ACHN (cell line): ENCODE data around the gene ABHD14A.
"Not testable (repeated sequence)": the region's sequence is repeated elsewhere in the genome, so short reads cannot be mapped to it uniquely, and the experiment has no call there.

Source experiments
- DNase-seq: peaks from one replicate; pipeline ENCODE4 v3.0.0-alpha.2; 2015
- in situ Hi-C: cut with HindIII; loops from 2 replicates; pipeline ENCODE4 v1.10.0; 2017; ENCODE audit warnings: low sequenced_read_pairs, low pct_ligation_motif_present, low pct_unique_long_range_greater_than_20kb

The ABHD14A gene

DNA sequence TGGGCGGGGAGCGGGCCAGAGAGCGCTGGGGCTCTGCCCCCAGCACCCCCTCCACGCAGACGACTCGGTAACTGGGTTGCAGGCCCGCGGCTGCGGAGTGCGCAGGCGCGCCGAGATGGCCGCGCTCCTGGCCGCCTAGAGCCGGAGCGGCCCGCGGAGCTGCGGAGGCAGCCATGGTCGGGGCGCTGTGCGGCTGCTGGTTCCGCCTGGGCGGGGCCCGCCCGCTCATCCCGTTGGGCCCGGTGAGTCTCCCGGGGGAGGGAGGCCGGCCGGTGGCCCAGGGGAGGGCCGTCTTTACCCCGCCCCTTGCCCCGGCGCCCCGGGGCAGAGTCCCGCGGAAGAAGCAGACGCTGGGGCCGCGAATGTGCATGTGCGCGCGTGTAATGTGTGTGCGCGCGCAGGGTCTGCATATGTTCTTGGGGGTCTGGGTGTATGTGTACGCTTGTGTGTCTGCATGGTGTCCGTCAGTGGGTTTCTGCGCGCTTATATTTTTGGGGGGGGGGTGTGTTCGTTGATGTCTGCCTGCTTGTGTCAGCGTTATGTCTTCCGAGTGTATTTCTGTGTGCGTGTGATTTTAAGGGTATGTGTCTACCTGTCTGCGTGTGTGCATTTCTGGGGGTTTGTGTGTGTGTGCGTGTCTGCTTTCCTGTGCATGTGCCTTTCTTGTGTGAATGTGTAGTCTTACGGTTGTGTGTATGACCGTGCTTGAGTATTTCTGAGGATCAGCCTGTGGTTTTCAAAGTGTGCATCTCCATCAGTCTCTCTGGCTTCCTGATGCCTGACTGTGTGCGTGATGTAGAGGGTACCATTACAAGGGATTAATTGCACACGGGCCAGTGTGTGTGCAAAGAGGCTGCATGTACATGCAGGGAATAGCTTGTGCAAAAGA is at the start of gene ABHD14A:
TSS of gene ABHD14A (plus strand) at position 102 of the 889 bp plus-strand sequence. CDS start at position 174, 72 bp downstream.
- DNase-seq, result peak; percentile 74
- in situ Hi-C loops, result no loop called here

- in situ Hi-C loops, result no loop called here
- DNase-seq, result no peak
Measured at GRCh38 chr3:51927061-51927977, 47.5 kb upstream of the ABHD14A start.

DNA sequence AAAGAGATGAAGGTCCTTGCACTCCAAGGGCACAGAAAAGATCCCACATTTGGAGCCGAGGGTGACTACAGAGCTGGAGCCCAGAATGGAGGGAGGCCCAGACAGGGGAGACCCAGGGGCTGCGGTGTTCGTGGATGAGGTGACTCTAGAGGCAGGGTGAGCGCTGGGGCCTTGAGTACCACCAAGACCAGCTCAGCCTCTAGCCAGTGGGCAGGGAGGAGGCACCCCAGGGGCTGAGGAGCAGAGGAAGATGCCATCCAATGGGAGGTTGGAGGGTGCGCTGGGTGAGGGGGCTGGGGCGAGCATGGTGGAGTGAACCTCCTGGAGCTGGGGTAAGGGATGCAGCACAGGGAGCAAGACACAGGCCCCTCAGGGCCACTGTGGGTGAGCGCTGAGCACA is 46.4 kb upstream of the ABHD14A start:
- no peak for DNase-seq
- in situ Hi-C loops, result no loop called here

GRCh38 chr3:51928981-51929380 is 45.9 kb upstream of the ABHD14A start:
- in situ Hi-C loops, DNase-seq: not testable (repeated sequence)

DNA sequence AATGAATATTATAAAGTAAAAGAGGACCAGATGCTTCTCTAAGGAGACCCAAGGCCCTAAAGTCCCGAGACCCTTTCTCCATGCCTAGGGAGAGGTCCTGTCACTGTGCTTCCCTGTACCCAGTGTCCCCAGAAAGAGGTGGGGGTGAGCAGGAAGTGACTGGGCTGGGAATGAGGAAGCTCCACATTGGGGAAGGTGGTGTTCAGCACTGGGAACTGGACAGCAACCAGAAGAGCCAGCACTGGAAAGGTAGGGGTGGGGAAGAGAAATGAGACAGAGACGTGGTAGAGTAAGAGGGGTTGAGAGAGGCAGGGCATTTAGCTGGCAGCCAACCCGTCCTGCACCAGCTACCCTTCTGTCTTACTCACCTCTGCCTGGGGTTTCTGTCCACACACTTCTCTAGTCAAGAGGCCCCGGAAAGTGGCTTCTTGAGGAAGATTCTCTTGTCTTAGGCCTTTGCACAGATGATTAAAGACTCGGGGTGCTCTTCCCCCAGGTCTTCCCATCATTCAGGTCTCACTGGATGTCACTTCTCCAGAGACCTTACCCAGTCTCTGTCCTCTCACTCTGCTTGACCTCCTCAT is 45.4 kb upstream of the ABHD14A start:
- in situ Hi-C loops, result no loop called here
- DNase-seq, result peak; percentile 17

- DNase-seq, result no peak
- in situ Hi-C loops, result no loop called here
Measured at GRCh38 chr3:51930439-51930838, 44.4 kb upstream of the ABHD14A start.

- DNase-seq, result no peak
- in situ Hi-C loops, result no loop called here
Measured at GRCh38 chr3:51931756-51932155, 43.1 kb upstream of the ABHD14A start.

DNA sequence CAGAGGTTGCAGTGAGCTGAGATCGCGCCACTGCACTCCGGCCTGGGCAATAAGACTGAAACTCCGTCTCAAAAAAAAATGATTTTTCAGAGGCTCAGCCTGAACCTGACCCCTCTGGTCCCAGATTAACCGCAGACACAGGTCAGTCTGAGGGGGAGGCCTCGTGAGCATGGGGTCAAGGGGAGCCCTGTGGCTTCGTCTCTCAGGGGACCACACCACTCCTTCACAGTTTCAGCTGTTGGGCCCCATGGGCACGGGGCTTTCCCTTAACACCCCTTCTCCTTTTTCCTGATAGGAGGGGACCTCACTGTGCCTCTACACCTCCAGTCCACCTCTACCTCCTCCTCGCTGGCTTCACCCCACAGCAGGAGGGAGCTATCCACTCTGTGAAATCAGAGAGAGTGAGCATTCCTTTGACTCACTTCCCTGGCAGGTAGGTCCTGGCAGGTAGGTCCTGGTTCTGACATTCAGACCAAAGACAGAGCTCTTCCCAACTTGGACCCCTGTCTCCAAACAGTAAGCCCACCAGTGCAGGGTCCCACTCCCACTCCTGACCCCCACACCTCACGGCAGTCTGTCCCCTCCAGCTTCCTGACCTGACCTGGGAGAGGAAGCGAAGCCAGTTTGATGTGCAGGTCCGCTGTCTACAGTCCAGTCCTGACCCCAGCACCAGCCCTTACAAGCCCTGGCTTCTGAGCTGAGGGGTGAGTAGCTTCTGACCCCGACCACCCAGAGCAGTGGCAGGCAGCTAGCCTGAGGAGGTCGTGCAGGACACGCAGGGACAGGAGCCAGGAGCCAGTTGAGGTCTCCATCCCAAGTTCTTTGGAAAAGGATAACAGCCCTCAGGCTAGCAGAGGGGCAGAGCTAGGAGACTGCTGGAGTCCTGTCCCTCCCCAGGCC is 42.1 kb upstream of the ABHD14A start:
- DNase-seq, result no peak

DNA sequence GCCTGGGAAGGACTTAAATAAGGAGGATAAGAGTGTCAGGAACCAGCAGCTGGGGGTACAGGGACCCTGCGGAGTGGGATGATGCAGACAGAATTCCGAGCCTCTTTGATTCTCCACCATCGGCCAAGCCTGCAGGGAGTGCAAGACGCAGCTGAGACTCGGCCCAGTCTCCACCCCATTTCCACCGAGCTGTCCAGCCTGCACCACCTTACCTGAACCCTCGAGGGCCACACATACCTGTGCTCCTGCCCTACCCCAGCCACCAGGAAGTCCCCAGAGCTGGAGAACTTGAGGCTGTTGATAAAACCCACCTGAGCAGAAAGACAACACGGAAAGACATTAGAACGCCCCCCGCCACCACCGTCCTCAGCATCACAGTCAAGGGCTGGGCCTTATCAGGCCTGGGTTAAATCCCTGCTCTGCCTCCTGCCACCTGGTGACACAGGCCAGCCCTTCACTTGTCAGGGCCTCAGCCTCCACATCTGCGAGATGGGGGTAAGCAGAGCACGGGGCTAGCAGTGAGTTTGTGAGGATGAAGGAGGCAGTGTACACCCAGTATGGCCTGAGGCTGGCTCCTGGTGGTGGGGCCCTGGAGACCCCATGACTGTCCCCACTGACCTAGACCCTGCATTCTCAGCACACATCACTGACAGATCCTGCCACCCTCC is 41.3 kb upstream of the ABHD14A start:
- in situ Hi-C loops, result no loop called here

More for the DNA sequence above, 42.1 kb upstream of the ABHD14A start:
- in situ Hi-C loops, result no loop called here

DNA sequence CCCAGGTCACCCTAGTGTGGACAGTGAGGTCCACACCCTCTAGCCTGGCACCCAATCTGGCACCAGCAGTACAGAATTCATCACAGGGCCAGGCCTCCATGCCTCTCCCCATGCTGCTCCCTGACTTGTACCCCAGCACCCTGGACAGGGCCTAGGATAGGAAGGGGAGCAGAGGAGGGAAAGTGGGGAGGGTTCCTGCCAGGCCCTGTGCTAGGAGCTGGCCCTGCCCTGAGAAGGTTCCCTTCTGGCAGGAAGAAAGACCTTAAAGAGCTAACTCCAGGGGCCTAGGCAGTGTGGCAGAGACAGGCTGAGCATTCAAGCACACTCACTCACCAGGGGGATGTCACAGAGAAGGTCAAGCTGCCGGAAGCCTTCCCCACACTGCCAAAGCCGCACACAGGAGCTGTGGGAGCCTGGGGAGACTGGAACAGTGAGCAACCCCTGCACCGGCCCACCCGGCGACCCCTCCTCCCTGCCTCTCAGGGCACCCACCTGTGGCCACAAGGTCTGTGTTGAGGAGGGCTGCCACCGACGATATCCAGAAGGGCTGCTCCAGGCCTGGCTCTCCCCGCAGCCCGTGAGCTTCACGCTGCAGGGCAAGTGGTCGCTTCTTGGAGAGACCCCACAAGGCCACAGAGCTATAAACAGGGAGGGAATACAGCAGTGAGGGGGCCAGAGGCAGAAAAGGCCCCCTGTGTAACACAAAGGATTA is 40.6 kb upstream of the ABHD14A start:
- DNase-seq, result no peak
- in situ Hi-C loops, result no loop called here

More for the DNA sequence above, 41.3 kb upstream of the ABHD14A start:
- no peak for DNase-seq

DNA sequence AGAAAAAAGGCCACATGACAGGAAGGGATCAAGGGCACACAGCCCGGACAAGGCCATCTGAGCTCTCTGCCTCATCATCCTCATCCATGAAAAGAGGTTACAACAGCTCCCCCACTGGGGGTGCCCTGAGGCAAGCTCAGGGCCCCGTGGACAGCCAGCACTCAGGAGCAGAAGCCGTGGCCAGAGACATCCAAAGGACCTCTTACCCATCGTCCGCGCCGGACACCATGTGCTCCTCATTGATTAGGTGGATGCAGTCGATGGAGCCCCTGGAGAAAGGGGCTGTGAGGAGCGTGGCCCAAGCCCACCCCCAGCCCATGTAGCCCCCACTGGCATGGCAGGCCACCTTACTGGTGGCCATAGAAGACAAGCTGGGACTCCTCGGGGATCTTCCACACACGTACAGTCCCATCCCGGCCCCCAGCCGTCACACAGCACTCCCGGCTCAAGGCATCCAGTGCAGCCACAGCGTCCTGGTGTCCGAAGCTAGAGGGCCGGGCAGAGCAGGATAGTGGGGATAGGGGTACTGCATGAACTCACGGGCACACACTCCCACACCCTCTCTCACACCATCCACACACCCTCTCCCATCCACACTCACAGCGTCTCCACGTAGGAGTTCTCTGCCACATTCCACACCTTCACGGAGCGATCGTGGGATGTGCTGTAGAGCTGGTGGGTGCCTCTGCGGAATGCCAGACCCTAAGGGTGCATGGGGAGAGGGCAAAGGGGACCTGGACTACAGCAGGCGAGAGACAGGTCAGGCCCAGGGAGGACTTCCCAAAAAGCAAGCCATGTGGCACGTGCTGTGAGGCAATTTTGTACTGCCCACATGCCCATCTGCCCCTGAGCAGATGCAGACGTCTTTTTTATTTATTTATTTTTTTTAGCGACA is 39.6 kb upstream of the ABHD14A start:
- in situ Hi-C loops, result no loop called here
- no peak for DNase-seq

DNA sequence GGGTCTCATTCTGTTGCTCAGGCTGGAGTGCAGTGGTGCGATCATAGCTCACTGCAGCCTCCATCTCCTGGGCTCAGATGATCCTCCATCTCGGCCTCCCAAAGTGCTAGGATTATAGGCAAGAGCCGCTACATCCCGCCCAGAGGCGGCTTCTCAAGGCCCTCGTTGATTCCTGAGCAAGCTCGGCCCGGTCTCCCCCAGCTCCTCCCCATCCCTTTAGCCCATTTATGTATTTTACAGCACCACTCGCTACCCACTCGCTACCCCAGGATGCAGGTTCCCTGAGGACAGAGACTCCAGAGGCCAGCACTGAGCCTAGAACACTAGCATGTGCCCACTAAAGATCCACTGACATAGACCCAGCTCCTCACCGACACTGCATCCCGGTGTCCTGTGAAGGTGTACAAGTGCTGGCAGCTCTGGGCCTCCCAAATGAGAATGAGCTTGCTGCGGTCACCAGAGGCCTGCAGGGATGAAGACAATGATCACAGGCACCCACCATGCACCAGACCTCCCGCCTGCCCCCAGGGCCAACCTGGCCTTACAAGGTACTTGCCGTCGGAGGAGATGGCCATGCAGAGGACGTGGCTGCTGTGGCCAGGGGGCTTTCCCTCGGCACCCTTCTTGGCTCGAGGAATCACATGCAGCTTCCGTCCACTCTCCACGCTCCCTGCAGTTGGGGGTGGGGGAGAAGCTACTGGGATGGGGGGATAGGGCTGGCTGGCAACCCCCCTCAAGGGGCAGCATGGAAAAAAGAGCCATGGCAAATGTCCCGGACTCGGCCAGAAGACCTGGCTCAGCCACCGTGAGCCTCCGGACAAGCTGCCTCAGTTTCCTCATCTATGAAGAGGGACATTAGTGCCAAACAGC is 38.7 kb upstream of the ABHD14A start:
- no peak for DNase-seq
- in situ Hi-C loops, result no loop called here

DNA sequence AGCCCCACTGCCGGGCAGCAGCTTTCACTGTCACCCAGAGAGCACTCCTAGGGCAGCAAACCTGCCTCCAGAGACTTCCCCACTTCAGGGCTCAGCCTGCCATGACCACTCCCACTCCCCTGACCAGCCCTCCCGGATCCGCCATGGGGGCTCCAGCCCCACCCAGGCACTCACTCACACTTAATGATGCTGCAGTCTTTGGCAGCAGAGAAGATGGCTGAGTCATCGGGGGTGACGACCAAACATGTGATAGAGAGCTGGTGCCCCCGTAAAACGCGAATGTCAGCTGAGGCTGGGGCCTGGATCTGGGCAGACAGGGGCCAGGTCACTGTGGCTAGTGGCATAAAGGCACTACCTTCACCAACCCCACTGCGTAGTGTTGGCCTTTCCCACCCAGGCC is 37.9 kb upstream of the ABHD14A start:
- no peak for DNase-seq
- in situ Hi-C loops, result no loop called here

- in situ Hi-C loops, result no loop called here
- no peak for DNase-seq
Measured at GRCh38 chr3:51937611-51938450, 37.0 kb upstream of the ABHD14A start.
